Measurements from ENCODE around the gene SEC14L1.

DNA sequence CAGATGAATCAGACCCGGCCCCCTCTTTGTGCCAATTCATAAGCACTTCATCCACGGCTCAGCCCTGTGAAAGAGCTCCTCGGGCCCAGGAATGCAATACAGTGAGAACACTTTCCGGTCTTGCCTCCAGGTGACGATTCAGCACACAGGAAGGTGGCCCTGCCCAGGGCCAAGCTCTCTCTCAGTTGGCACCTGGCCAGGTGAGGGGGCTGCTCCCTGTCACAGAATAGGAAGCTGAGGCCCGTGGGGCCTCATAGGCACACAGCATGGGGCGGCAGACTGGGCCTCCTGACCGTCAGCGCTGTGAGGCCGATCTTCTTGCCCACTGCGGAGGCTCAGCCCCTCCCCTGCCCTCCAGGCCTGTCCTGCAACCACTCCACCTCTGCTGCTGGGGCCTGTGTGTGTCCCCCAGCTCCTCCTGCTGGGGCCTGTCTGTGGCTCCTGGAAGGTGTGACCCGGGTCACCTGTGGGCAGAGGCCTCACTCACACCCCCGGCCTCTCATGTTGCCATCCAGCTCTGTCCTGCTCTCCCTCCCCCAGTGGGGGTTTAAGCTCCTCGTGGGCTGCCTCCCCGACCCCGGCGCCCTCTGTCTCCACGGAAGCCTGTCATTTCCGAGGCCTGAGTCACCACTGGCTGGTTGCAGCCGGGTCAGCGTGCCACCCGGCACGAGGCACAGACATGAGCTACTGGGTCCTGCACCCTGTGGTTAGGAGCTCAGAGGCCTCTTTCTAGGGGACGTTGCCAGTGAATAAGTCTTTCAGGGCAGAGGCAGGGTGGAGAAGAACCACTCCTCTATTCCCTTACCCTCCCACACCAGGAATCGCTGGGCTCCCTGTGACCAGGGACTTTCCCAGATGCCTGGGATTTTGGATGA lies 114.4 kb downstream of the SEC14L1 start:
- TF ChIP-seq RAD21 (IDR thresholded peaks at IDR 0.05; ENCODE audit: low read depth) (peak; percentile 5; the same call in 1 of the 2 replicates), REST (IDR thresholded peaks at IDR 0.05; ENCODE audit: low read depth) (no peak)

All from Ishikawa (cell line).